Measurements from ENCODE around the gene MAP7.
"Not testable (repeated sequence)": the region's sequence is repeated elsewhere in the genome, so short reads cannot be mapped to it uniquely, and the experiment has no call there.

Gene MAP7

DNA sequence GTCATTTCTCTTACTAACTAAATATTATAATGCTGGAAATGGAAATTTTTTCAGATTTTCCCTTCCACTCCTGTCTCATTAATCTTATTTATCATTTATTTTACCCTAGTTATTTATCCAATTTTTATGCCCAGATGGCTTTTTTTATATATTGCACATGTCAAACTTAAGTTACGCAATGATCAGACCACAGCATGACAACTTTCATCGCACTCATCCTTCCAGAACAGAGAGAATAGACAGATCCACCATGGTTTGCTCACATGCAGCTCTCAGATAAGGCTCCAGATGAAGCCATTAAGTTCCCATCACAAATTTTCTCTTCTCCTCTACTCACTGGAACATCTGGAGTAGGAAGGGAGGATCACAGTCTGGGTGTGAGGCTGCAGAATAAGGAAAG lies 48.7 kb downstream of the MAP7 start:
- DNase-seq, result no peak

DNA sequence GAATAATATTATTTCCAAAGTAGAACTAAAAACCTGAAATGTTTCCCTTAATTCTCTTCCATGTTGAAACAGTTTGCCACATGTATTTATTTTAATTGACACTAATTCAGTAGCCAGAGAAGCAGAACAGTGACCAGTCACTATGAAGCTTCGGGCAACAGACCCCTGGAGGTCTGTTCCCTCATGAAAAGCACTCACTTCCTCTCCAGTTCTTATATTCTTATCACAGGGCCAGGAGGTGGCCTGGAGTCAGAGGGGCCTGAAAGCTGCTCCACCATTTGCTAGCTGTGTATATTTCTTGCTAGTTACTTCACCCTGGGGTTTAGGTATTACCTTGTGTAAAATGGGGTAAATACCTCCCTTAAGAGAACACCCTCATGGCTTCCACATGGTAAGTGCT lies 49.1 kb downstream of the MAP7 start:
- DNase-seq, result no peak

DNA sequence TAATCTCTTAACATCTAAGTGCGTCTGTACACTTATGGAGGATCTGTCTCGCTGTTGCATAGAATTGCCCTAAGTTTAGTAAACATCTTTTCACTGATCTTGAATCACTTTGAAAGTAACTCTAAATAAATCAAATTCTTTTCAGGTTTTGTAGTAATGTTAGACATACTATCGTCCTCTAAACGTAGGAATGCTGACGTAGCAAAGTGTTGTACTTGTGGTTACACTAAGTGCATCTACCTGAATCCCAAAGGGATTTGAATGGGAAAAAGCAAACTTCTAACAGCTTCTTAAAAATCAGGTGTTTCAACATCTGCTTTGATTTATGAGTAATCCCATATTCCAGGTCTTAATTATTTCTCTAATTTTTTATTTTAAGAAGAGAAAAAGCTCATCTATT lies 49.8 kb downstream of the MAP7 start:
- DNase-seq, result no peak

DNA sequence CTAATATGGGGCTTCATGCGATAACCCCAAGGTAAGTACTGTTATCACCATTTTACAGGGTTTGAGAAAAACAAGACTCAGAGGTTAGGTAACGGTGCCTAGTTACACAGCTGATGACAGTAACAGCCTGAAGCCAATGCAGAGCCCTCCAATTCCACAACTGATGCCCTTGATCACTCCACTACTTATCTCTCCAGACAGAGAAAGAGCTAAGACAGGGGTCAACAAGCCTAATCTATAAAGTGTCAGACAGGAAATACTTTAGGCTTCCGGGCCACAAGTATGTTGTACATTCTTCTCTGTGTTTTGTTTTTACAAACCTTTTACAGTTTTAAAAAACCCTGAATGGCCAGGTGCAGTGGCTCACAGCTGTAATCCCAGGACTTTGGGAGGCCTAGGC lies 50.9 kb downstream of the MAP7 start:
- no peak for DNase-seq

DNA sequence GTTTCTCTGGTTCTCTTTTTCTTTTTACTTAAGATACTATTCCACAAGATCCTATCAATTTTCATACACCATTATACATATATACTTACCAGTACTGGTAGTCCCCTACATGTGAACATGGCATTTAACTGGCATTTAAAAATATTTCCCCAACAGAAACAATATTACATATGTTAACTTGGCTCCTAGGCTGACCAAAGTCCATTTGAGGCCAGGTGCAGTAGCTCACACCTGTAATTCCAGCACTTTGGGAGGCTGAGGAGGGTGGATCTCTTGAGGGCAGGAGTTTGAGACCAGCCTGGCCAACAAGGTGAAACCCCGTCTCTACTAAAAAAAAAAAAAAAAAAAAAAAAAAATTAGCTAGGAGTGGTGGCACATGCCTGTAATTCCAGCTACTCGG lies 53.8 kb downstream of the MAP7 start:
- not testable (repeated sequence) for DNase-seq

DNA sequence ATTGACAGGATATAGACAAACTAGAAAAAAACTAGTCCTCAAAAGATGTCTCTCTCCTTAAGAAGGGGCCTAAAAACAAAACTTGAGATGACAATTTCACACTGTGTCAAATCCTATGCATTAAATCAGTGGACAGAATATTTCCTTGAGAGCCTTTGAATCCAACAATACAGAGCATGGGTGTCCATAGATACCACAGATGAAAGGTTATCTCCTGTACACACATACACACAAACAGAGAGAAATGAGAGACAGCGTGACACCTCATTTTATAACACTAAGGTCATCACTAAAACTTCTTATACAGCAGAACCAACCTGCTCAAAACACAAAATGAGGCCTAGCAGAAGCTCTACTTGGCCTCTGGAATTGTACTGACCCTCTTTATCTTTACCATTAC lies 55.5 kb downstream of the MAP7 start:
- DNase-seq, result no peak

DNA sequence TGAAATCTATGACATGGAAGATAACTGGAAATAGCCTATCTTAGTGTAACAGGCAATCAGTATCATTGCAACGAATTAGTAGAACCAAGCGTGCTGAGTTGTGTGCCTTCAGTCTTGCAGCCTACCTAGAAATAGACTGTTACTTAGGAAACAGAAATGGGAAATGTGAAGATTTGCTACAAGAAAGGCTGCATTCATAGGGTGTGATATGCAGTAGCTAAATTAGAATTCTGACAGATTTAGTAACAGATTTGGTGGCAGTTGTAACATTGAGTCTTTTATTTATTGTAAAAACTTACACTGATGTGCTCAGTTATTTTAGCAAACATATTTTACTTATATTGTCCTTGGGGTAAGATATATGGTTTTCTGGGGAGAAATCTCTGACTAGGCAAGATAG lies 56.2 kb downstream of the MAP7 start:
- no peak for DNase-seq

DNA sequence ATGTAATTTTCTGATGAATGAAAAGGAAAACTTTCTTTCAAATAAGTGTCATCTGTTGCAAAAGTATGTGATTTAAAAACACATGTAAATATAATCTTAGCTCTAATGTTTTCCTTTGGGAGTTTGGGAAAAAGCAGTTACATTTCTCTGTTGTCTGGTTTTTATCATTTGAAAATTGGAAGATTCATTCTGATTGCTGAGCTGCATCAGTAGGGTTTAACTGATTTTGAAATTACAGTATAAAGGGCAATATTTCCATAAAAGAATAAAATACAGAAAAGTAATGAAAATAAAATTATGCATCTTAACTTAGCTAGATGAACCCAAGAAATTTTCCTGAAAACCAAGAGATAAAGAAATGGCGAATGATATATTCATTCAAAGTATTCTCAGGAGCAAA lies 57.8 kb downstream of the MAP7 start:
- DNase-seq, result no peak

DNA sequence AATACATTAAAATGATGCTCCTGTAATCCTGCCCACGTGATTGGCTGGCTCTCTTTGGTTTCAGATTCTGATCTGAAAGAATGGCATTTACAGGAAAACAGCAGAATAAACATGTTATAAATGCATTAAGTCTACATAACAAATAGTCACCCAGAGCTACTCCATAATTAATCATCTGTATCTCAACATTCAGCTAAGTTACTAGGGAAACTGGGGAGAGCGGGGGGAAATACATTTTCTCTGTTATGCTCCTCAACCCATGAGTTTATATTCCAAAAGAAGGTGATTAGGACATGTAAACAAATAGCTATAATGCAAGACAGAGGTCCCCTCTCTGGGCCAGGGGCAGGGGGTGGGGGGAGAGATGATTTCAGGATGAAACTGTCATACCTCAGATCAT lies 58.5 kb downstream of the MAP7 start:
- no peak for DNase-seq

DNA sequence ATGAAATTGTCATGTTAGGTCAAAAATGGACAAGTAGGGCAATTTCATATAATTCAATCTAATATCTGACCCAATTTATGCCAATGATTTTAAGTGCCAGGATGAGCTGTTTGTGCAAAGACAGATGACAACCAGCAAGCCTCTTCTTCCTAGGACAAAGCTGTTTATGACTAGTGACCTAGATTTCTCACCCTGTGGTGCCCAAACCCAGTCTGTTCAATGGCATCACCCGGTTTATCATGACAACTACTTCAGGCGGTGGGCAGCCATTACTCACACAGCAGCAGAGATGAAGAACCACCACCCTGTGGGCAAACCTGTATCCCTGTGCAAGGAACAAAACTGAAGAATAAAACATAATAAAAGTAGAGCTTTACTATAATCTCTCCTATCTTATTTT lies 59.0 kb downstream of the MAP7 start:
- DNase-seq, result no peak

DNA sequence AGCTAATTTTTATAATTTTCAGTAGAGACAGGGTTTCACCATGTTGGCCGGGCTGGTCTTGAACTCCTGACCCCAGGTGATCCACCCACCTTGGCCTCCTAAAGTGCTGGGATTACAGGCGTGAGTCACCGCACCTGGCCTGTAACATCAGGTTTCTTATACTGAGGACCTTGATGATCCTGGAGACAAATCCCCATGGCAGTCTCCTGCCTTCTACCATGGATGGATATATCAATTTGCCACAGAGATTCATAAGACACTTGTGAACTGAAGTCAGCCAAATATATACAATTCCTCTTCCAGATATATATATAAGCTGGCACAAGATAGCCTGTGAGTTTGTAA lies 60.6 kb downstream of the MAP7 start:
- DNase-seq, result not testable (repeated sequence)

DNA sequence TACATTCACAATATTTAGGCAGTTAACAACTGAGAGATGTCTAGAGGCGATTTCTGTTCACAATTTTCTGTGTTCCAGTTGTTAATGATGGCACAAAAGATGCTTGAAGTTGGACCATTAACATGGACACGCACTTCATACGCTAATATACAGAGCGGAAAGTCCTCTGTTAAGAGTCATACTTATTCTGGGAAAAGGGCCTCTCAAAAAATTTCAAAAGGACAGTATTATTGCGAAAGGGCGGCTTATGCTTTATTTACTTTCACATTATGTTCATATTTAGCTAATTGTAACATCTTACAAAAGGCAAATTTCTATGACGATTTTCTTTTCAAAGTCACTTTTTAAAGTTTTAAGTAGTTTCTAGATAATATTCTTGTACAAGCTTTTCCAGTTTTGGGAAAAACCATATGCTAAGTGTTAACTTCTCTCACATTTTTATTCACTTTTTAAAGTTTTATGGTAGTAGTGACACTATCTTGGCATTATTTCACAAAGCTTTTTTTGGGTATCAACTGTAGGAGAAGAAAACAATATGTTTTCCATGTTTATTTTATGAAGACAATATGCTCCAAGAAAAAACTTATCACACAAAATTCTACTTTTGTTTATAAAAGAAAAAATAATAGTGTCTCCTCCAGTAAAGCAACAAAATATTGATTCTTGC lies 62.3 kb downstream of the MAP7 start:
- no peak for DNase-seq

DNA sequence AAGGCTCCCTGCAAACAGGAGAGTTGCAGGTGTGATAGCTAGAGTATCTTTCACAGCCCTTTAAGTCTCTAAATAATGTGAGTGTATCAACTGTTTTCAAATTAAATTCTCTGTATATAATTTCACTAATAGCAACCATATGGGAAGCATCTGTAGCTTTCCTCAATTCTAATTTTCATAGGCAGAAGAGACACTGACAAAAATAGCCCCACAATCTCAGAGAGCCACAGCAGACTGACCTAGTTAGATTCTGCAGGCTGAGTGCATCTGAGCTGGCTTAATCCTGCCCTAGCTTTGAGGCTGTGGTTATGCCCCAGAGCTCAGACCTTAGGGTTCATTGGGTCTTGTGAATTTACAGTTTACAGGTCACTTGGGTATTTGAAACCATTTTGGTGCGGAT lies 63.9 kb downstream of the MAP7 start:
- DNase-seq, result no peak

DNA sequence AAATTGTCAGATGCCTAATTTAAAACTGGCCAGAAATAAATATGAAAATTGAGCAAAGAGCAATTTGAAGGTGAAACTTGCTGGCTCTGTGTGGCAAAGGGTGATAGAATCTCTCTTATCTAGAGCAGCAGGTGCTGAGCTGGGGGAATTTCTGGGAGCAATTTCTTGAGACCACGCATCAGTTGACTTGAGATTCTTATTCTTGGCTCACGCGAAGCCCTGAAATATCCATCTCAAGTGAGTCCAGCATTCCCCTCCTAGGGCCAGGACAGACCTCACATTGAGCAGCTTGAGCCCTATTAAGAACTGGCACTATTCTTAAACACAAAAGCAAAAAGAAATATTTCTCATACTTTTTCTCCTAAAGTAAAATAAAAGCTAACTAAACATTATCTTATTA lies 66.3 kb downstream of the MAP7 start:
- DNase-seq, result no peak

DNA sequence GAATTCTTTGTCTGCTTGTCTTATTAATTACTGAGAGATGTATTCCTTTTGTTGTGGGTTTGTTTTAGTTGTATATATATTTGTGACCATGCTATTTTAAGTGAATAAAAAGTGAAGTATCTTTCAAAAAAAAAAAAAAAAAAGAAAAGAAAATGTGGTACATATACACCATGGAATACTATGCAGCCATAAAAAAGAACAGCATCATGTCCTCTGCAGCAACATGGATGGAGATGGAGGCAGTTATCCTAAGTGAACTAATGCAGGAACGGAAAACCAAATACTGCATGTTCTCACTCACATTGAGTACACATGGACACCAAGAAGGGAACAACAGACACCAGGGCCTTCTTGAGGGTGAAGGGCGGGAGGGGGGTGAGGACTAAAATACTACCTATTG lies 67.2 kb downstream of the MAP7 start:
- not testable (repeated sequence) for DNase-seq

DNA sequence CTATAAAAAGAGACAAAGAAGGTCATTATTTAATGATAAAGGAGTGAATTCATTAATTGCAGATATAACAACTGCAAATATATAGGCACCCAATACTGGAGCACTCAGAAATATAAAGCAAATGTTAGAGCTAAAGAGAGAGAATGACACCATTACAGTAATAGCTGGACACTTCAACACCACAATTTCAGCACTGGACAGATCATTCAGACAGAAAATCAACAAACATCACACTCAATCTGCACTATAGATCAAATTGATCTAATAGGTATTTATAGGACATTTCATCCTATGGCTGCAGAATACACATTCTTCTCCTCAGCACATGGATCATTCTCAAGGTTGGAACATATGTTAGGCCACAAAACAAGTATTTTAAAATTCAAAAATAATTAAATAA lies 72.7 kb downstream of the MAP7 start:
- no peak for DNase-seq

DNA sequence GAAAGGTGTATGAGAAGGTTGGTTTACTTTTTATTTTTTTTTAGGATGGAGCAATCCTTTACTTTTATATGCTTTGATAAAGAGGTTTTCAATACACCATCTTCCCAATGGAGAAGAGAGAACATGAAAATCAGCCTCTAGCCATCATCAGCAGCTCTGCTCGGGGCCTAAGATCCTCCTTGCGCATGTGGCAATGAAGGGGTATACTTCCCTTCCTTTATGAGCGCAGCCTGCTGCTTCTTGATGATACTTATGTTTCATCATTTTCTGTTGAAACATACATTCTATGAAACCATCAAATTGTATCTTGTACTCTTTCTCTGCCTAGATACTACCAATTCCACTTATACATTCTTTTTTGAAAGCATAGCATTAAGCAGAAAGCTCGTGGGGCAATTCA lies 74.5 kb downstream of the MAP7 start:
- no peak for DNase-seq

DNA sequence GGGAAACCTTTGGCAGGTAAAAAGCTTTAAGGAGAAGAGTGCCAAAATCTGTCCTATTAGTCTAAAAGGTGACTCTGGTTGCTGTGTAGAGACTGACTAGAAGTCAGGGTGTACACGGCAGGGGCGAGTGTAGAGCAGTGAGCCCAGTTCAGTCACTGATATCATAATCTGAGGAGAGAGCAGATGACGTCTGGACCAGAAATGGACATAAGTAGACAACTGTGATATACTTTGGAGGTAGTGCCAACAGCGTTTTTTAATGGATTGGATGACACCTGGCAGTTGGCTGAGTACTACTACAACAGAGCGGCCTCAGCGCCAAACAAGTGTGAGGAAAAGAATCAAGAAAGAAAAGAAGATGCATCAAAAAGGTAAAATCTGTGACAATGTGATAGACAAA lies 76.0 kb downstream of the MAP7 start:
- DNase-seq, result no peak

DNA sequence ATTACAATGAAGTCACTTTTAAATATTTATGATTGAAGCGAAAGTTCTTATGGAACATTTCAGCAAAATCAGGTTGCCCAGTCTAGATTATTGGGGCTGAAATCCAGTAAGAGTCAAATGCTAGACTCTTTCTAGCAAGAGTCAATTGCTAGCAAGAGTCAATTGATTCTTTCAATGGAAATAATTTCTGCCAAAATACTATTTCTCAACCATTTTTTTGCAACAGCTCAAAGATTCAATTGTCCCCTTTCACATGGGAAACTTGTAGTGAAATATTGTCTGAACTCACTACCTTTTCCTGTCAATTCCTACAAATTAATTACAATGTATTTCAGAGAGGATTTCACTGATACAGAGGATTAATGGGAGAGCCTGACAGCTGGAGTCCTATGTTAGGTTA lies 78.3 kb downstream of the MAP7 start:
- DNase-seq, result no peak

DNA sequence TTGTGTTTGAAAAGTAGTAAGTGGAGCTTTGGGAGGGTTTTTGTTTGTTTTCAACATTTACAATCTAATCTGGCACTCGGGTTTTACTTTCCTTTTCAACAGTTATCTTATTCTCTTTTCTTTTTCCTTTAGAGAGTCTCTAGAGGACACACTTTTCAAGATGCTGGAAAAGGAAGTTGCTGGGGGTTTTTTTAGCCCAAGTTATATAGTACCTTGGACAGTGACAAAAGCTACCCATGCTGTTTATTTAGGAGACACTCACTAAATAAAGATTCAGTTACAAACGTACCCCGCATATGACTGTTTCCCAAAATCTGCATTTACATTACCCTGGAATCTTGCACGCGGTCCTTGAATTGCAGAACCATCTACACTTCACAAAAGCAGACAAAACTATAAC lies 78.8 kb downstream of the MAP7 start:
- DNase-seq, result no peak

DNA sequence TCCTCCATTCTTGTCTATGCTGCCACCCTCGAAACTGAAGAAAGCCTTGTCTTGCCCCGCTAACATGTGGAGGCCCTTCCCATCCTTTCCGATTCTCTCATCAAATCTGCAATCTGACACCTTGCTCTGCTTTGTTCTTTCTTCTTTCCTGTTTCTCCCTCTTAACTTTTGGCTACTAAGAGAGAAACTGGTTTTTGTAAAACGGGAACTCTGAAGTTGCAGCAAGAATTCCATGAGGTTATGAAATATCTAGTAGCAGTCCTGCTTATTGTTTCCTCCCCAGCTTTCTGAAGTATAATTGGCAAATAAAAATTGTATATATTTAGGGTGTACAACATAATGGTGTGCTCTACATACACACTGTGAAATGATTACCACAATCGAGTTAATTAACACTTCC lies 80.2 kb downstream of the MAP7 start:
- DNase-seq, result no peak

DNA sequence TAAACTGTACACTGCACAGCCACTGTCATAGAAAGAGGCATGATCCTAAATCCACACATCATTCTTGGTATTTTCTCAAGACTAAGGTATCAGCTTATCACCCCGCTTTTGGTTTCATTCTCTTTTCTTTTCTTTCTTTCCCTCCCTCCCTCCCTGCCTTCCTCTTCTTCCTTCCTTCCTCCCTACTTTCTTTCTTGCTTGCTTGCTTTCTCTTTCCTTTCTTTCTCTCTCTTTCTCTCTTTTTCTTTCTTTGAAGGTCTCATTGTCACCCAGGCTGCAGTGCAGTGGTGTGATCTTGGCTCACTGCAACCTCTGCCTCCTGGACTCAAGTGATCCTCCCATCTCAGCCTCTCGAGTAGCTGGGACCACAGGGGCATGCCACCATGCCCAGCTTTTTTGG lies 81.1 kb downstream of the MAP7 start:
- no peak for DNase-seq

DNA sequence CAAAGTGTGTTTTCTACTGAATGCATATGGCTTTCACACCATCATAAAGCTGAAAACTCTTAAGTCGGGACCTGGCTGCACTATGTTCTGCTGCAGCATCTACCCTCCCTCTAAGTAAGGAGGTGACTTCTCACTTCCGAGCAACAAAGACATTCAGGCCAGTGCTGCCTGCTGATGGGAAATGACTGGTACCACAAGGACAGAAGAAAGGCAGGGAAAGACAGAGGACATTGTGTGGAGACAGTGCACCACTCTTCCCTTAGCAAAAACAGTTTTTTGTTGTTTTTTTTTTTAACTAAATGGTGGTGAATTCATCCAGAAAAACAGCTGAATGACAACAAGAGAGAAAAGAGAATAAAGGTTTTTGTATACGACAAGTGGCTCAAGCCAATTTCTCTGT lies 81.5 kb downstream of the MAP7 start:
- no peak for DNase-seq

DNA sequence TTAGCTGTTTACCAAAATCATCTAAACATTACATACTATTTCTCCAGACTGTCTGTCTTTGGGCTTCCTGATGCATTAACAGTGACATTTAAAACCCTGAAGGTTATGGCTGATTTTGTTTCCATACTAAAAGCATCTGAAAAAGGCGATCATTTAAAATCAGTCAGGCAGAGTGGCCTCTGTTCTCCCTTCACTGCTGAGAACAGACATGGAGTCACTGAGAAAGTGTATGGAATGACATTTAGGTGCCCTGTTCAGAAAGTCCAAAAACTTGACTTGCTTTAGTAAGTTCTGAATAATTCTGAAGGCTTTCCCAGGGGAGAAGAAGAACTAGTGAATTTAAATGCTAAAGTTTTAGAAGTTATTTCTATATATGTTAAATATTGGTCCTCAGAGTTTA lies 83.0 kb downstream of the MAP7 start:
- no peak for DNase-seq

DNA sequence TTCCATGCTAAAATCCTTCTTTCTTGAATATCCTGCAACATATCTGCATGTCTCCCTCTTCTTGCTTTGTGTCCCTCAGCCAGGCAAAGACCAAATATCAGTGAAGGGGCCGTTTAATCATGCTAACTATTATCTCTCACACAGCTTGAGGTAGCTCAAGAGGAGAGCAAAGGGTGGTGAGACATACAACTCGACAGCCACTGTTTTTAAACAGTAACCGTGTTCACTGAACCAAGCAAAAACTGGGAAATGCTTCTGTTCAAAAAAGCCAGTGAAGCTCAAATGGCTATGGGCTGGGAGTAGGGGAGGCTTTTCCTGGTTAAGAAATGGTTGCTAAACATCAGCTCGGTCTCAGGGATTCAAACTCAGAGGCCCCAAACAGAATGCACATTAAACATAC lies 83.4 kb downstream of the MAP7 start:
- no peak for DNase-seq

DNA sequence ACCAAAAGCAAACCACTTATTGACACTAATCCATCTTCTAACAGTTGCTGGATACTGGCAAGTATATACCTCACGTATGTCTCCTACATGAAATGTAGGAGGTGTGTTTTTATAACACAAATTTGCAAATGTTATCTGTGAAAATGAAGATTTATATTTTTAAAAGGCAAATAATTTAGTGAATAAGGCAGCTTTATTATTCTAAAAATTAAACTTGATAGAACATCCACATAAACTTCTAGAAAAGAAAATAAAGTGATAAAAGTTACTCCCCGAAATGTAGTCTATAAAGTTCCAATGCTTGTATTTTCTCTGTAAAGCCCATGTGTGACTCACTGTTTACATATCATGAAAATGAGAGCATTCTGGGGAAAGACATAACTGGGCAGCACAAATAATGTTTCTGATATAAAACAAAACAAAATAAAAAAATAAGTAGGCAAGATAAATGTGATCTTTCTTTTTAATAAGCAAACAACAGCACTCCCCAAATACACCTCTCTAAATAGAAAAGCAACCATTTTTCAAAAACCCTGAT lies 84.4 kb downstream of the MAP7 start:
- no peak for DNase-seq
